ENCODE results near the gene KCNC4.

Gene KCNC4

DNA sequence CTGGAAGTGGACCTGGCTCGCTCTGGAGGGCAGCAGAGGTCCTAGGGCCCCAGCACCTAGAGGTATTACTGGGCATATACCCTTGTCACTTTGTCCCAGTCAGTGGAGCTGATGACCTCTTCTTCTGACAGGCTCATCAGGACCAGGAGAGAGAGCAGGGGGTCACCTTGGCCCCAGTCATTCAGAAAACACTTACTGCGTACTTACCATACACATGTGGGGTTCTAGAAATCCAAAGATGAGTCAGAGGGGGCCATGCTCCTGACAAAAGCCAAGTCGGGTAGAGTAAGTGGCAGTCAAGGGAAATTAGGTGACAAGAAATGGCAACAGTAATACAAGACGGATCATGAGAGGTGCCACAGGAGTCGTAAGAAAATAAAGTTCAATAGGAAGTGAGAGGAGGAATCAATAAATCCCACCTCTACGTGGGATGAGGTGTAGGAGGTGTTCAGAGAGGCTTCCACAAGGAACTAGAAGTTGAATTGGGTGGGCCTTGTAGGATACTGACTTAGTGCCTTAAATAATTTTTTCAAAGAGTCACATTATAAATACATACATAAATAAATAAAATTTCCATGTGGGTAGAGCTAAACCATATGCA, 6.8 kb downstream of the KCNC4 start:
- Histone ChIP-seq H2BK120ac (ENCODE audit: low read depth, low read length) (no peak overlapping the region), H3K18ac (ENCODE audit: low read length) (no peak overlapping the region), H2BK12ac (ENCODE audit: low read length) (no peak overlapping the region), H4K8ac (ENCODE audit: low read depth, low read length) (no peak overlapping the region), H2BK5ac (ENCODE audit: low read length) (no peak overlapping the region), H2AFZ (ENCODE audit: low read length) (no peak overlapping the region), H3K4me3 (ENCODE audit: low read length in 2 of 2) (no peak overlapping the region), H3K4me1 (ENCODE audit: control insufficient read depth in 2 of 2, insufficient read depth in 1 of 2, low read depth in 1 of 2, low read length in 2 of 2) (peaks cover 5 to 12% of the 10 kb centered on the region in 2 donors), H3K9me3 (replicated peaks in 1 of 2; ENCODE audit: control insufficient read depth in 2 of 2, insufficient read depth in 1 of 2, low read depth in 1 of 2, low read length in 2 of 2) (no peaks in the 10 kb centered on the region), H2AK5ac (ENCODE audit: low read depth, low read length) (no peak overlapping the region), H3K36me3 (replicated peaks in 1 of 2; ENCODE audit: control insufficient read depth in 2 of 2, insufficient read depth in 2 of 2, low read length in 2 of 2) (no peaks in the 10 kb centered on the region), H3K27ac (replicated peaks; ENCODE audit: low read length) (no peak overlapping the region), H3K27me3 (ENCODE audit: control insufficient read depth in 3 of 3, insufficient read depth in 3 of 3, low read depth in 1 of 3, low read length in 3 of 3) (peaks cover under 1 to 54% (median 11%) of the 10 kb centered on the region in 3 experiments), H3K4me2 (ENCODE audit: insufficient read depth, low read length, poor library complexity, severe bottlenecking) (no peak overlapping the region), H3K9ac (ENCODE audit: low read depth, low read length, poor library complexity) (no peak overlapping the region), H3K14ac (ENCODE audit: low read length) (no peak overlapping the region), H3K4ac (ENCODE audit: low read length) (no peak overlapping the region), H3K79me1 (ENCODE audit: low read depth, low read length) (no peaks in the 10 kb centered on the region), H2BK15ac (ENCODE audit: low read length) (no peak overlapping the region), H3K23ac (ENCODE audit: low read depth, low read length, poor library complexity) (no peak overlapping the region), H4K91ac (ENCODE audit: low read depth, low read length, poor library complexity) (no peak overlapping the region)
- WGBS, 2 donors (ENCODE audit: extremely low coverage in 2 of 2, insufficient read length in 2 of 2, insufficient replicate concordance in 1 of 2) = no CpG with 5 or more reads among the region's 6 CpGs
- no peak for DNase-seq (ENCODE audit: low spot score)

DNA sequence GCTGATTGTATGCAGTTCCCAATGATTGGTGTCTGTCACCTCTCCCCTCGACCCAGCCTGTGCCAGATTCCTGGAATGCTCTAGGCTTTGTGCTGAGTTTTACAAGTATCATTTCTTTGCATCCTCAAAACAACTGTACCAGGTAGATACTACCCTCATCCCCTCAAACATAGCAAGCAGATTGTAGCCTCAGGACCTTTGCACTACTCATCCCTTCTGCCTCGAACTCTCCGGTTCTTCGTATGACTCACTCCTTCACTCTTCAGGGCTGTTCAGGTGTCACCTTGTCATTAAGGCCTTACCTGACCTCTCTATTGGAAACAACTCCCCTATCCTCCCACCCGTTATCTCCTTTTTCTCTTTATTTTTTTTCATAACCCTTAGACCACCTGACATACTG, 8.0 kb downstream of the KCNC4 start:
- H3K18ac ChIP-seq (ENCODE audit: low read length) = no peak overlapping the region
- no peak overlapping the region for H2AK5ac ChIP-seq (ENCODE audit: low read depth, low read length)
- no peak overlapping the region for H3K9ac ChIP-seq (ENCODE audit: low read depth, low read length, poor library complexity)
- H3K23ac ChIP-seq (ENCODE audit: low read depth, low read length, poor library complexity) = no peak overlapping the region
- no peak overlapping the region for H4K91ac ChIP-seq (ENCODE audit: low read depth, low read length, poor library complexity)
- H3K4me1 ChIP-seq (ENCODE audit: control insufficient read depth in 2 of 2, insufficient read depth in 1 of 2, low read depth in 1 of 2, low read length in 2 of 2) = peaks cover 3 to 4% of the 10 kb centered on the region in 2 donors
- DNase-seq (ENCODE audit: low spot score) = no peak
- no peak overlapping the region for H2BK5ac ChIP-seq (ENCODE audit: low read length)
- no peak overlapping the region for H2AFZ ChIP-seq (ENCODE audit: low read length)
- no peak overlapping the region for H3K4me3 ChIP-seq (ENCODE audit: low read length in 2 of 2)
- no peak overlapping the region for H2BK12ac ChIP-seq (ENCODE audit: low read length)
- WGBS, 2 donors (ENCODE audit: extremely low coverage in 2 of 2, insufficient read length in 2 of 2, insufficient replicate concordance in 1 of 2) = 100% methylated on average over 1 of the region's 5 CpGs; no CpG with 5 or more reads in 1 of the 2 donors
- no peaks in the 10 kb centered on the region for H3K36me3 ChIP-seq (replicated peaks in 1 of 2; ENCODE audit: control insufficient read depth in 2 of 2, insufficient read depth in 2 of 2, low read length in 2 of 2)
- H3K9me3 ChIP-seq (replicated peaks in 1 of 2; ENCODE audit: control insufficient read depth in 2 of 2, insufficient read depth in 1 of 2, low read depth in 1 of 2, low read length in 2 of 2) = no peaks in the 10 kb centered on the region
- H2BK120ac ChIP-seq (ENCODE audit: low read depth, low read length) = no peak overlapping the region
- H3K4ac ChIP-seq (ENCODE audit: low read length) = no peak overlapping the region
- H3K27me3 ChIP-seq (ENCODE audit: control insufficient read depth in 3 of 3, insufficient read depth in 3 of 3, low read depth in 1 of 3, low read length in 3 of 3) = peaks cover 0 to 43% (median 2%) of the 10 kb centered on the region in 3 experiments
- no peak overlapping the region for H3K14ac ChIP-seq (ENCODE audit: low read length)
- H3K79me1 ChIP-seq (ENCODE audit: low read depth, low read length) = no peaks in the 10 kb centered on the region
- H4K8ac ChIP-seq (ENCODE audit: low read depth, low read length) = no peak overlapping the region
- H2BK15ac ChIP-seq (ENCODE audit: low read length) = no peak overlapping the region
- H3K27ac ChIP-seq (replicated peaks; ENCODE audit: low read length) = no peak overlapping the region
- no peak overlapping the region for H3K4me2 ChIP-seq (ENCODE audit: insufficient read depth, low read length, poor library complexity, severe bottlenecking)

DNA sequence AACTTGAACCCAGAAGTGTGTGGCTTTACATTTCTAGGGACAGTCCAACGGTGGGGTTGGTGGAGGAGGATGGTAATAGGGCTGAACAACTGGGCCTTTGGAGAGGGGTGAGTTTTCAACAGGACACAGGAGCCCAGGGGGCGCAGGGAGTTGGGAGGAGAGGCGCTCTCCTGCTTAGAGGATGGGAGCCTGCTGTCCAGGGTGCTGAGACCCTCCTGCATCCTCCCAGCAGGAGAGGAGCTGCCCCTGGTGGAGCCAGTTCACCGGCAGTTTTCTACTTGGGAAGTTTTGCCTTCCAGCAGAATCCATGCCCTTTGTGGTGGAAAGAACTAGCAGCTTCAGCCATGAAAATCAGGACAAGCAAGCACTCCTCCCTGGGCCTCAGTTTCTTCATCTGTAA, 8.6 kb downstream of the KCNC4 start:
- no peaks in the 10 kb centered on the region for H3K36me3 ChIP-seq (replicated peaks in 1 of 2; ENCODE audit: control insufficient read depth in 2 of 2, insufficient read depth in 2 of 2, low read length in 2 of 2)
- H3K14ac ChIP-seq (ENCODE audit: low read length) = no peak overlapping the region
- no peak overlapping the region for H2BK5ac ChIP-seq (ENCODE audit: low read length)
- WGBS, 2 donors (ENCODE audit: extremely low coverage in 2 of 2, insufficient read length in 2 of 2, insufficient replicate concordance in 1 of 2) = no CpG with 5 or more reads among the region's 4 CpGs
- no peak overlapping the region for H2BK120ac ChIP-seq (ENCODE audit: low read depth, low read length)
- no peak overlapping the region for H2AFZ ChIP-seq (ENCODE audit: low read length)
- no peaks in the 10 kb centered on the region for H3K9me3 ChIP-seq (replicated peaks in 1 of 2; ENCODE audit: control insufficient read depth in 2 of 2, insufficient read depth in 1 of 2, low read depth in 1 of 2, low read length in 2 of 2)
- no peak overlapping the region for H3K27ac ChIP-seq (replicated peaks; ENCODE audit: low read length)
- H2BK12ac ChIP-seq (ENCODE audit: low read length) = no peak overlapping the region
- peaks cover 0 to 3% of the 10 kb centered on the region in 2 donors for H3K4me1 ChIP-seq (ENCODE audit: control insufficient read depth in 2 of 2, insufficient read depth in 1 of 2, low read depth in 1 of 2, low read length in 2 of 2)
- H4K8ac ChIP-seq (ENCODE audit: low read depth, low read length) = no peak overlapping the region
- no peak overlapping the region for H3K23ac ChIP-seq (ENCODE audit: low read depth, low read length, poor library complexity)
- H2BK15ac ChIP-seq (ENCODE audit: low read length) = no peak overlapping the region
- H3K4me2 ChIP-seq (ENCODE audit: insufficient read depth, low read length, poor library complexity, severe bottlenecking) = no peak overlapping the region
- H3K79me1 ChIP-seq (ENCODE audit: low read depth, low read length) = no peaks in the 10 kb centered on the region
- H3K4ac ChIP-seq (ENCODE audit: low read length) = no peak overlapping the region
- no peak for DNase-seq (ENCODE audit: low spot score)
- no peak overlapping the region for H4K91ac ChIP-seq (ENCODE audit: low read depth, low read length, poor library complexity)
- peaks cover 0 to 37% (median 2%) of the 10 kb centered on the region in 3 experiments for H3K27me3 ChIP-seq (ENCODE audit: control insufficient read depth in 3 of 3, insufficient read depth in 3 of 3, low read depth in 1 of 3, low read length in 3 of 3)
- no peak overlapping the region for H3K18ac ChIP-seq (ENCODE audit: low read length)
- no peak overlapping the region for H2AK5ac ChIP-seq (ENCODE audit: low read depth, low read length)
- H3K9ac ChIP-seq (ENCODE audit: low read depth, low read length, poor library complexity) = no peak overlapping the region
- no peak overlapping the region for H3K4me3 ChIP-seq (ENCODE audit: low read length in 2 of 2)

DNA sequence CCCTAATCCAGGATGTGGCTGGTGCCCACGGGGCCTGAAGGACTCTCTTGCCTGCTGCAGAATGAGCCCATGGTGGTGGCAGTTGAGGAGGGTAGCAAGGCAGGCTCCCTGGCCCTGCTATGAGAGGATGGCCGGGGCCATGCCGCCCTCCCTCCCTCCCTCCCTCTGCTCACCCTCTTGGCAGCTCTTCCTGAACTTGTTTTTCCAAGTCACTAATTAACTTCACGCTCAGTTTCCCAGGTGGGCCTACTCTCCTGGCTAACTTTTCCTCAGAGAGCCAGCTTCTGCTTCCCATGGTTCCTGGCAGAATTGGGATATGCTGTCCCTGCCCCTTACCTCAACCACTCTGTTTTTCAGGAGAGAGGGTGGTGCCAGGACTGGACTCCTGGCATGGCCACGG, 10.2 kb downstream of the KCNC4 start:
- H3K27me3 ChIP-seq (ENCODE audit: control insufficient read depth in 3 of 3, insufficient read depth in 3 of 3, low read depth in 1 of 3, low read length in 3 of 3) = peaks cover 0 to 23% (median 0%) of the 10 kb centered on the region in 3 experiments
- no peak overlapping the region for H3K4me2 ChIP-seq (ENCODE audit: insufficient read depth, low read length, poor library complexity, severe bottlenecking)
- H2AK5ac ChIP-seq (ENCODE audit: low read depth, low read length) = no peak overlapping the region
- no CpG with 5 or more reads among the region's 5 CpGs for WGBS, 2 donors (ENCODE audit: extremely low coverage in 2 of 2, insufficient read length in 2 of 2, insufficient replicate concordance in 1 of 2)
- H2BK120ac ChIP-seq (ENCODE audit: low read depth, low read length) = no peak overlapping the region
- no peaks in the 10 kb centered on the region for H3K9me3 ChIP-seq (replicated peaks in 1 of 2; ENCODE audit: control insufficient read depth in 2 of 2, insufficient read depth in 1 of 2, low read depth in 1 of 2, low read length in 2 of 2)
- H3K27ac ChIP-seq (replicated peaks; ENCODE audit: low read length) = no peak overlapping the region
- H4K91ac ChIP-seq (ENCODE audit: low read depth, low read length, poor library complexity) = no peak overlapping the region
- no peak for DNase-seq (ENCODE audit: low spot score)
- no peak overlapping the region for H3K4me3 ChIP-seq (ENCODE audit: low read length in 2 of 2)
- no peak overlapping the region for H2AFZ ChIP-seq (ENCODE audit: low read length)
- no peak overlapping the region for H2BK15ac ChIP-seq (ENCODE audit: low read length)
- H2BK12ac ChIP-seq (ENCODE audit: low read length) = no peak overlapping the region
- no peaks in the 10 kb centered on the region for H3K36me3 ChIP-seq (replicated peaks in 1 of 2; ENCODE audit: control insufficient read depth in 2 of 2, insufficient read depth in 2 of 2, low read length in 2 of 2)
- H3K18ac ChIP-seq (ENCODE audit: low read length) = no peak overlapping the region
- H2BK5ac ChIP-seq (ENCODE audit: low read length) = no peak overlapping the region
- H3K14ac ChIP-seq (ENCODE audit: low read length) = no peak overlapping the region
- H3K9ac ChIP-seq (ENCODE audit: low read depth, low read length, poor library complexity) = no peak overlapping the region
- no peak overlapping the region for H3K23ac ChIP-seq (ENCODE audit: low read depth, low read length, poor library complexity)
- no peak overlapping the region for H4K8ac ChIP-seq (ENCODE audit: low read depth, low read length)
- H3K4ac ChIP-seq (ENCODE audit: low read length) = no peak overlapping the region
- H3K4me1 ChIP-seq (ENCODE audit: control insufficient read depth in 2 of 2, insufficient read depth in 1 of 2, low read depth in 1 of 2, low read length in 2 of 2) = no peaks in the 10 kb centered on the region
- H3K79me1 ChIP-seq (ENCODE audit: low read depth, low read length) = no peaks in the 10 kb centered on the region

Data from neuronal stem cell (in vitro differentiated cells).